SK-N-SH (cell line): ENCODE data around the gene RAB40C.

ENCODE experiments used
- CTCF ChIP-seq: fragments of 200-600 bp; sonication (generic); IDR thresholded peaks from 2 replicates; pipeline ENCODE4 v1.6.1; 2017; ENCODE audit warnings: antibody characterized with exemption, mild to moderate bottlenecking, moderate library complexity
- GATA2 ChIP-seq: sonication (generic); formaldehyde crosslinking; IDR thresholded peaks from 2 replicates; pipeline ENCODE4 v1.5.0; 2020; ENCODE audit warnings: mild to moderate bottlenecking, missing genetic modification reagents
- NRF1 ChIP-seq: IDR thresholded peaks from 2 replicates; pipeline ENCODE4 v1.6.1; 2012; ENCODE audit warnings: low read depth, mild to moderate bottlenecking, low read length
- POLR2AphosphoS5 ChIP-seq: IDR thresholded peaks from 2 replicates; pipeline ENCODE4 v1.6.1; 2012; ENCODE audit warnings: low read depth, low read length
- TCF12 ChIP-seq: IDR thresholded peaks from 2 replicates; pipeline ENCODE4 v1.4.0; 2012
- TF ChIP-seq, protein P1 (sequence below): IDR thresholded peaks from 2 replicates; pipeline ENCODE4 v1.6.1; 2012; ENCODE audit warnings: mild to moderate bottlenecking, low read depth, low read length, moderate library complexity
- TF ChIP-seq, protein P2 (sequence below): fragments of 150-350 bp; IDR thresholded peaks from 2 replicates; pipeline ENCODE4 v1.6.1; 2017; ENCODE audit warnings: antibody characterized with exemption, low read length, low read depth, borderline replicate concordance

- TF ChIP-seq CTCF (no peak), POLR2AphosphoS5 (no peak), TCF12 (no peak), NRF1 (no peak), GATA2 (no peak)
- TF ChIP-seq, protein P1, sequence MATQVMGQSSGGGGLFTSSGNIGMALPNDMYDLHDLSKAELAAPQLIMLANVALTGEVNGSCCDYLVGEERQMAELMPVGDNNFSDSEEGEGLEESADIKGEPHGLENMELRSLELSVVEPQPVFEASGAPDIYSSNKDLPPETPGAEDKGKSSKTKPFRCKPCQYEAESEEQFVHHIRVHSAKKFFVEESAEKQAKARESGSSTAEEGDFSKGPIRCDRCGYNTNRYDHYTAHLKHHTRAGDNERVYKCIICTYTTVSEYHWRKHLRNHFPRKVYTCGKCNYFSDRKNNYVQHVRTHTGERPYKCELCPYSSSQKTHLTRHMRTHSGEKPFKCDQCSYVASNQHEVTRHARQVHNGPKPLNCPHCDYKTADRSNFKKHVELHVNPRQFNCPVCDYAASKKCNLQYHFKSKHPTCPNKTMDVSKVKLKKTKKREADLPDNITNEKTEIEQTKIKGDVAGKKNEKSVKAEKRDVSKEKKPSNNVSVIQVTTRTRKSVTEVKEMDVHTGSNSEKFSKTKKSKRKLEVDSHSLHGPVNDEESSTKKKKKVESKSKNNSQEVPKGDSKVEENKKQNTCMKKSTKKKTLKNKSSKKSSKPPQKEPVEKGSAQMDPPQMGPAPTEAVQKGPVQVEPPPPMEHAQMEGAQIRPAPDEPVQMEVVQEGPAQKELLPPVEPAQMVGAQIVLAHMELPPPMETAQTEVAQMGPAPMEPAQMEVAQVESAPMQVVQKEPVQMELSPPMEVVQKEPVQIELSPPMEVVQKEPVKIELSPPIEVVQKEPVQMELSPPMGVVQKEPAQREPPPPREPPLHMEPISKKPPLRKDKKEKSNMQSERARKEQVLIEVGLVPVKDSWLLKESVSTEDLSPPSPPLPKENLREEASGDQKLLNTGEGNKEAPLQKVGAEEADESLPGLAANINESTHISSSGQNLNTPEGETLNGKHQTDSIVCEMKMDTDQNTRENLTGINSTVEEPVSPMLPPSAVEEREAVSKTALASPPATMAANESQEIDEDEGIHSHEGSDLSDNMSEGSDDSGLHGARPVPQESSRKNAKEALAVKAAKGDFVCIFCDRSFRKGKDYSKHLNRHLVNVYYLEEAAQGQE: no peak
- TF ChIP-seq, protein P2, sequence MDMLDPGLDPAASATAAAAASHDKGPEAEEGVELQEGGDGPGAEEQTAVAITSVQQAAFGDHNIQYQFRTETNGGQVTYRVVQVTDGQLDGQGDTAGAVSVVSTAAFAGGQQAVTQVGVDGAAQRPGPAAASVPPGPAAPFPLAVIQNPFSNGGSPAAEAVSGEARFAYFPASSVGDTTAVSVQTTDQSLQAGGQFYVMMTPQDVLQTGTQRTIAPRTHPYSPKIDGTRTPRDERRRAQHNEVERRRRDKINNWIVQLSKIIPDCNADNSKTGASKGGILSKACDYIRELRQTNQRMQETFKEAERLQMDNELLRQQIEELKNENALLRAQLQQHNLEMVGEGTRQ: no peak
Observed at GRCh38 chr16:642189-643049, 52.6 kb downstream of the RAB40C start.
